GM10248 (cell line): ENCODE results near the gene NIPAL3.

Experiments used
- CTCF ChIA-PET: fragments of 300-600 bp; sonication (Branson Sonifier 250); formaldehyde crosslinking; extraction: SDS; loops from one replicate; lab custom pipeline; 2021; ENCODE audit warnings: antibody characterized with exemption; lab: Yijun Ruan, JAX
- POLR2A ChIA-PET: fragments of 350-650 bp; sonication (Branson Sonifier 250); formaldehyde crosslinking; extraction: SDS; loops from one replicate; lab custom pipeline; 2020; ENCODE audit warnings: antibody characterized with exemption; lab: Yijun Ruan, JAX
- DNase-seq: peaks from one replicate; pipeline ENCODE4 v3.0.0; 2012; ENCODE audit errors: extremely low spot score
- CTCF ChIP-seq: IDR thresholded peaks from 2 replicates; pipeline ENCODE4 v1.5.1; 2012; ENCODE audit warnings: mild to moderate bottlenecking, low read depth; ENCODE audit errors: extremely low read depth, missing control alignments, control extremely low read depth

NIPAL3 gene

GRCh38 chr1:24388331-24388885 lies 27.2 kb upstream of the NIPAL3 start:
- CTCF ChIA-PET = interaction anchor here (1.1 to 7.3 kb wide), 3 partner anchors 20 to 238 kb away, joined by 3 to 101 read pairs (median 3); no protein-coding TSS in a partner anchor
- no peak for TF ChIP-seq CTCF
- POLR2A ChIA-PET = no interaction called here
- DNase-seq = no peak

DNA sequence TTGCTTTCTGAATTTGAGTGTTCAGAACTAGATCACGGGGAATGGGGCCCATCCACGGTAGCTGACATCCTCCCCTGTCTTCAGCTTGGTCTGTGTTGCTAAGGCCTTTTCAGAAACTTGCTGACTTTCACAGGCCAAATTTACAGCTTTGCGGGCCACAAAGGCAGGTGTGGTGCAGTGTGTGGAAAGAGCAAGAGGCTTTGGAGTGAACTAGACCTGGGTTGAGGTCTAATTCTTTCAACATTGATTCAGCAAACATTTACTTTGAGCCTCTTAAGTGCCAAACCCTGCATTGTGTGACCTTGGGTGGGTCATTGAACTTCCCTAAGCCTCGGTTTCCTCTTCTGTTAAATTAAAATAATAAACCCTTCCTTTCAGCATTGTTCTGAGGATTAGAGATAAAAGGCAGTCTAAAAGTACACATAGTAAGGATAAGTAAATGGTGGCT lies 26.3 kb upstream of the NIPAL3 start:
- no peak for TF ChIP-seq CTCF
- POLR2A ChIA-PET = no interaction called here
- CTCF ChIA-PET = interaction anchor here (1.1 to 7.3 kb wide), 3 partner anchors 19 to 239 kb away, joined by 3 to 101 read pairs (median 3); no protein-coding TSS in a partner anchor
- DNase-seq = no peak

GRCh38 chr1:24390924-24391782 lies 24.4 kb upstream of the NIPAL3 start:
- TF ChIP-seq CTCF = peak; percentile 96
- POLR2A ChIA-PET = no interaction called here

GRCh38 chr1:24391882-24392603 lies 23.6 kb upstream of the NIPAL3 start:
- POLR2A ChIA-PET = interaction anchor here (0.9 kb wide), 1 partner anchor 190 kb away, joined by 3 read pairs; no protein-coding TSS in a partner anchor
- TF ChIP-seq CTCF = peak; percentile 84
- peak; percentile 78 for DNase-seq
- CTCF ChIA-PET = interaction anchor here (0.7 to 8.0 kb wide), 61 partner anchors 8 to 616 kb away, joined by 3 to 433 read pairs (median 5); partner anchors contain the start of genes GRHL3, IFNLR1, NIPAL3 and STPG1

More at GRCh38 chr1:24390924-24391782, 24.4 kb upstream of the NIPAL3 start:
- peak; percentile 75 for DNase-seq
- CTCF ChIA-PET = interaction anchor here (0.5 to 8.0 kb wide), 60 partner anchors 9 to 615 kb away, joined by 3 to 433 read pairs (median 4); partner anchors contain the start of genes GRHL3, IFNLR1, NIPAL3 and STPG1

DNA sequence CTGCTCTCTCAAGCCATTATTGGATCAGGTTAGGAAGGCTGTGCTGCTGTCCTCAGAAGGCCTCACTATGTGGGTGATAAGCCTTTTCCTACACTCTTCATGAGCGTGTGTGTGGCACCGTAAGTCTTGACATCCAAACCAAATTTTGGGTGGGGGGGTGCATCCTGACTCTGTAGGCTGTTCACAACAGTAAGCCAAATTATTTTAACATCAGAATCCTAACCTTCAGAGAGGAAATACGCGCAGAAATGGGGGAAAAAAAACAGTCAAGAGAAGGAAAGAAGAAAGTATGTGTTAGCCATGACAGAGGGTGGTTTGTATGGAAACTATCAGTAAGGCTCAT lies 23.0 kb upstream of the NIPAL3 start:
- ChIA-PET POLR2A (interaction anchor here (0.9 kb wide), 1 partner anchor 191 kb away, joined by 3 read pairs; no protein-coding TSS in a partner anchor), CTCF (interaction anchor here (0.7 to 8.0 kb wide), 39 partner anchors 11 to 444 kb away, joined by 3 to 433 read pairs (median 6); partner anchors contain the start of genes GRHL3, IFNLR1, NIPAL3 and STPG1)
- DNase-seq = no peak
- TF ChIP-seq CTCF = no peak
